HEK293T (cell line): Measurements from ENCODE around the gene APLP2.

Experiments
- ARNT ChIP-seq: fragments of 450-650 bp; IDR thresholded peaks from 2 replicates; pipeline ENCODE4 v1.6.1; 2017; ENCODE audit warnings: mild to moderate bottlenecking
- BHLHE40 ChIP-seq: fragments of 450-650 bp; IDR thresholded peaks from 2 replicates; pipeline ENCODE4 v1.6.1; 2016; ENCODE audit warnings: mild to moderate bottlenecking, moderate library complexity, borderline replicate concordance
- FOXA1 ChIP-seq: fragments of 450-650 bp; IDR thresholded peaks from 2 replicates; pipeline ENCODE4 v1.6.1; 2016; ENCODE audit warnings: mild to moderate bottlenecking
- FOXK2 ChIP-seq: fragments of 450-650 bp; IDR thresholded peaks from 2 replicates; pipeline ENCODE4 v1.6.1; 2016; ENCODE audit warnings: mild to moderate bottlenecking
- HDGF ChIP-seq: fragments of 450-650 bp; IDR thresholded peaks from 2 replicates; pipeline ENCODE4 v1.6.1; 2017; ENCODE audit warnings: antibody characterized with exemption, borderline replicate concordance
- L3MBTL2 ChIP-seq: fragments of 450-650 bp; conservative IDR thresholded peaks from 2 replicates; pipeline ENCODE4 v1.6.1; 2016; ENCODE audit warnings: mild to moderate bottlenecking
- LEF1 ChIP-seq: fragments of 450-650 bp; IDR thresholded peaks from 2 replicates; pipeline ENCODE4 v1.6.1; 2017; ENCODE audit warnings: mild to moderate bottlenecking, borderline replicate concordance
- NFRKB ChIP-seq: fragments of 450-650 bp; IDR thresholded peaks from 2 replicates; pipeline ENCODE4 v1.6.1; 2016; ENCODE audit warnings: mild to moderate bottlenecking, moderate library complexity
- SP1 ChIP-seq: fragments of 450-650 bp; IDR thresholded peaks from 2 replicates; pipeline ENCODE4 v1.6.1; 2017
- SUZ12 ChIP-seq: fragments of 450-650 bp; IDR thresholded peaks from 2 replicates; pipeline ENCODE4 v1.6.1; 2016; ENCODE audit warnings: mild to moderate bottlenecking
- TARDBP ChIP-seq: fragments of 450-650 bp; IDR thresholded peaks from 2 replicates; pipeline ENCODE4 v1.6.1; 2016
- TF ChIP-seq, protein P1 (sequence below): fragments of 450-650 bp; IDR thresholded peaks from 2 replicates; pipeline ENCODE4 v1.6.1; 2016

DNA sequence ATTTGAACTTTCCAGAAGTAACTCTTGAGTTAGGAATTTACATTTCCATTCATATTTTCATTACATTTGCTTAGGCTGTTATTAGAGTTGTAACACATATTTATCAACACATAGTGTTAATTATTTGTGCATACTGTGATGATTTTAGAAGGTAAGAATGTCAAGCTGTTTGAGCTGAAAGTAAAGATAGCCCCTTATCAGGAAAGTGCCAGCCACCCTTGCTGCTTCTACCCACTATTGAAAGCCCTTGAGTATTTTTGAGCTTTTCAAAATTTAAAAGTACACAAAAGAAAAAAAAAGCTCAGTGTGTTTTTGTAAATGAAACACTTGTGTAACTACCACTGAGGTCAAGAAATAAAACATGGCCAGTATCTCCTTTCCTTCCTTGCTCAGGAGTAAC, 8.0 kb downstream of the APLP2 start:
- no peak for TF ChIP-seq SP1
- TF ChIP-seq L3MBTL2 = no peak
- TF ChIP-seq TARDBP = no peak
- TF ChIP-seq, protein P1, sequence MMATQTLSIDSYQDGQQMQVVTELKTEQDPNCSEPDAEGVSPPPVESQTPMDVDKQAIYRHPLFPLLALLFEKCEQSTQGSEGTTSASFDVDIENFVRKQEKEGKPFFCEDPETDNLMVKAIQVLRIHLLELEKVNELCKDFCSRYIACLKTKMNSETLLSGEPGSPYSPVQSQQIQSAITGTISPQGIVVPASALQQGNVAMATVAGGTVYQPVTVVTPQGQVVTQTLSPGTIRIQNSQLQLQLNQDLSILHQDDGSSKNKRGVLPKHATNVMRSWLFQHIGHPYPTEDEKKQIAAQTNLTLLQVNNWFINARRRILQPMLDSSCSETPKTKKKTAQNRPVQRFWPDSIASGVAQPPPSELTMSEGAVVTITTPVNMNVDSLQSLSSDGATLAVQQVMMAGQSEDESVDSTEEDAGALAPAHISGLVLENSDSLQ = no peak
- no peak for TF ChIP-seq FOXK2
- no peak for TF ChIP-seq SUZ12
- TF ChIP-seq HDGF = no peak
- no peak for TF ChIP-seq BHLHE40
- TF ChIP-seq ARNT = no peak
- no peak for TF ChIP-seq FOXA1
- TF ChIP-seq LEF1 = no peak
- TF ChIP-seq NFRKB = no peak
